NCI-H1417 (cell line): Measurements from ENCODE around the gene RGR.

Experiments used
- DNase-seq, 3 experiments: peaks; one replicate each; lab custom pipeline; 2025; lab: John Stamatoyannopoulos, UW

The RGR gene

GRCh38 chr10:84221916-84222315 is 22.9 kb upstream of the RGR start:
- DNase-seq, result no peak

- no peak for DNase-seq
Measured at GRCh38 chr10:84224411-84225028, 20.3 kb upstream of the RGR start.

DNA sequence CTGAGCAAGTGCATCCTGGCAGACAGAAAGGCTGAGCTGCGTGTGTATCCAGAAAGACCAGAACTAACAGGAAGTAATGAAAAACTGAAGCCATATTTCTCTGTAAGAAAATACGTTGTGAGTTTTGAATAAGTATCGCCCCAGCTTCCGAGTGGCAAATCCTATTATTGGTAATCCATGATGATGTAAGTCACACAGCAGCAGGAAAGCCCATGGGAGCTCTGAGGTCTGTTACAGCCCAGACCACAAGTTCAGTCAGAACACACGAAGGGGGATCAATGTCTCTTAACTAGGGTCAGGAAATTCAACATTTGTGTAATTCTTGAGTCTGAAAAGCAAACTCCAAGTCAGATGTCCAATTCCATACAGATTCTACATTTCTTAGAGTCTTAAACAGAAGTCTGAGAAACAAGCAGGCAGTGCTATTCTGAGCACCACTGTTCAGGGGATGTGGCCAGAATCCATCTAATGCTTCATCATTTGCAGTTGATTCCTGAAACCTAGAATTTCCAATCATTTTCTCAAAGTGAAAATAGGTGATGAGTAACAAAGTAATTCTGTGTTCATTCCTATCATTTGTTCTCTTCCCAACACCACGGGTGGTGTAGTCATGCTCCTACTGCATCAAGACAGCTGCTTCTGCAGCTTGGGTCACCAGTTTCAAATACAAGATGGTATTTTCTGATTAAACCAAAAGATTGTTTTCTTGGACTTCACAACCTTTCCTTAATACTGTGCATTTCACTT is 19.3 kb upstream of the RGR start, which contains the start of gene LRIT2:
Gene LRIT2 (minus strand): TSS at position 118 of the 747 bp plus-strand sequence. CDS start 24 bp downstream, at position 94.
- DNase-seq, result no peak

DNA sequence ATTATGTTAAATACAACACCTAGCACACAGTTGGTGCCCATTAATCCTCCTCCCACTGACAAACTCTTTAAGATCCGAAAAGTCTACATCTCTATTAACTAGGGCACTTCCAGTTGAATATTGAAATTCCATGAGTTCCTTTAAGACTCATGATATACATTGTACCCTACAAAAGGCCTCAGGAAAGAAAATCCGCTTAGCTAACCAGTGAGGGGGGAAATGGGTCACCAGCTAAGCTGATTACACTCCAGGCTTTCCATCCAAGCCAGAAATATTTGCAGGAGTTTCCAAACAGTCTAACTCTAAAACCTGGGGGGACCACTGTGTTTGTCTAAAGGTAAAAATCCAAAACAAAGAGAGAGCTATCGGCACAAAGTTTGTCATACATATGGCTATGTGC is 18.2 kb upstream of the RGR start:
- DNase-seq, result no peak

DNA sequence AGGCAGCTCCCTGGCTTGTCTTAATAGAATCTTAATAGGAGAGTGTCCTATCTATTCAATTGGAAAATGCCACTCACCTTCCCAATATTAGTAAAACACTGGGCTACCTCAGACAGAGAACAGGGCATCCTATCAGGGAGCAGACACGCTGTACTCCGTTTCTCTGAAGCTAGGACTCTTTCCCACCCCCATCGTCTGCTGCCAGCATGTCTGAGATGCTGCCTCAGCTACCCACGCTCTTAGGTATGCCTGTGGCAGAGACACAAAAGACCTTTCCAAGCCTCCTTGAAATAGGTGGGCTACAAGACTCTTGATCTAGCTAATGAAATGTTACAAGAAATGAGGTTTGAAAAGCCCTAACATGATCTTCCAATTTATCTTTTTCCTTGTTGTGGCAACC is 17.0 kb upstream of the RGR start:
- no peak for DNase-seq

DNA sequence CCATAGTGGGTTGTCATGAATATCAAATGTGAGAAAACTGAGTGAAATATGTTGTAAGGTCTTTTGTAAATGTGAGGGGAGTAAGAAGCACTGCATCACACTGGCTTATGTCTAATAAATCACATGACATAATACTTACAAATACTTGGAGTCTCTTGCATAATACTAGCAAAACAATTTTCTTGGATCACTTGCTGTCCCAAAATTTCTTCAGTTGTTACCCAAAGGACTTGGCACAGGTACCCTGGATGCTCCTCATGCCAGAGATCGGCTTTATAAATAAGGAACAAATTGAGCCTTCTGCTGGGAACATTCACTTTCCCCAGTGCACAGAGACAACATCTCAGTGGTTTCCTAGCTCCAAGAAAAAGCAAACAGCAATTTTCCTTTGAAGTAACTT is 14.5 kb upstream of the RGR start:
- no peak for DNase-seq

- DNase-seq, result no peak
Measured at GRCh38 chr10:84232376-84232775, 12.5 kb upstream of the RGR start.

DNA sequence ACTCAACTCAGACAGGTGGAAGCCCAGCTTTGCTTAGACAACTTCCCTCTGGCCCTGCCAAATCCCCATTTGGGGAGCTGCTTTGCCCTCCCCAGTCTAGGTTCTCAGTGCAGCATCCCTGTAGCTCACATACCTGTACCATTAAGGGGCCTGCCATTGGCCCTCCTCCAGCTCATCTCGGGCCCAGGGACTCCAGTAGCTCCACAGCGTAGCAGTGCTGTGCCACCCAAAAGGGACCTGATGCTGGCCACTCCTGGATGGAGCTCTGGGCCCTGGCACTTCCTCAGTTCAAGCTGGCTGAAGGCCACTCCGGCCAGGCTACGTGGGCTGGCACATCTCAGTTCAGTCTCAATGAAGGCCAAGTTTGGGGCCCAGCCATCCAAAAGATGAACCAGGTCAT is 10.9 kb upstream of the RGR start:
- no peak for DNase-seq

- DNase-seq, result no peak
Measured at GRCh38 chr10:84234479-84234878, 10.4 kb upstream of the RGR start.

GRCh38 chr10:84235096-84235495 is 9.8 kb upstream of the RGR start:
- no peak for DNase-seq

GRCh38 chr10:84236807-84237198 is 8.1 kb upstream of the RGR start:
- DNase-seq, result no peak

GRCh38 chr10:84237199-84238051 is 7.4 kb upstream of the RGR start:
- no peak for DNase-seq

- no peak for DNase-seq
Measured at GRCh38 chr10:84238909-84239308, 5.9 kb upstream of the RGR start.

- DNase-seq, result no peak
Measured at GRCh38 chr10:84241185-84241790, 3.6 kb upstream of the RGR start, which contains the start of gene LRIT1. TSS of gene LRIT1 (minus strand) at chr10:84241546. CDS start at chr10:84241439, 107 bp downstream.

DNA sequence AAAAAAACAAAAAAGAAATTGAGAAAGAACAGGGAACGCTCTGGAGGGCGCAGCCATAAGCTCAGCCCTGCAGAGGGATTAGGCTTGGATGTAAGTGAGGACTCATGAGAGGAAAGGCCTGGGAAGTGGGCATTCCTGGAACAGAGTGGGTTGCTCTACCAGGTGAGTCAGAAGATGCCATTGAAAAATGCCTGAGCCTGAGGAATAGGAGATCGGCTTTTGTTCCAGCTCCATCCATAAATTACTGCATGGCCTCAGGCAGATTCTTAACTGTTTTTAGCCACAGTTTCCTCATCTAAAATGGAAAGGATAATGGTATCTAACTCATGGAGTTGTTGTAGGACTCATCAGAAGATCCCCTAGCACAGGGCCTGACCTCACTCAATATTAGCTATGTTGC is 1.1 kb upstream of the RGR start:
- no peak for DNase-seq

DNA sequence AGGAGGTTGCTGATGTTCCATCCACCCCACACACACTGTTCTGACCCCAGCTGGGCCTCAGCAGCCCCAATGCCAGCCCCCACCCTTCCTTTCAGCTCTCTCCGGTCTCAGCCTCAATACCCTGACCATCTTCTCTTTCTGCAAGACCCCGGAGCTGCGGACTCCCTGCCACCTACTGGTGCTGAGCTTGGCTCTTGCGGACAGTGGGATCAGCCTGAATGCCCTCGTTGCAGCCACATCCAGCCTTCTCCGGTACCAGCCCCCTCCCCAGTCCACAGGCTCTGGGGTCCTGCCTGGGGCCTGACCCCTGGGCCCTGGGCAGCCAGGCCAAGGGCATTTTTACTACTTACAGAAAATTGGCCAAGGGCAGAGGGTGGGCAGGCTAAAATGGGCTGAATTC is 2.6 kb downstream of the RGR start:
- no peak for DNase-seq

GRCh38 chr10:84248794-84249193 is 3.9 kb downstream of the RGR start:
- no peak for DNase-seq

DNA sequence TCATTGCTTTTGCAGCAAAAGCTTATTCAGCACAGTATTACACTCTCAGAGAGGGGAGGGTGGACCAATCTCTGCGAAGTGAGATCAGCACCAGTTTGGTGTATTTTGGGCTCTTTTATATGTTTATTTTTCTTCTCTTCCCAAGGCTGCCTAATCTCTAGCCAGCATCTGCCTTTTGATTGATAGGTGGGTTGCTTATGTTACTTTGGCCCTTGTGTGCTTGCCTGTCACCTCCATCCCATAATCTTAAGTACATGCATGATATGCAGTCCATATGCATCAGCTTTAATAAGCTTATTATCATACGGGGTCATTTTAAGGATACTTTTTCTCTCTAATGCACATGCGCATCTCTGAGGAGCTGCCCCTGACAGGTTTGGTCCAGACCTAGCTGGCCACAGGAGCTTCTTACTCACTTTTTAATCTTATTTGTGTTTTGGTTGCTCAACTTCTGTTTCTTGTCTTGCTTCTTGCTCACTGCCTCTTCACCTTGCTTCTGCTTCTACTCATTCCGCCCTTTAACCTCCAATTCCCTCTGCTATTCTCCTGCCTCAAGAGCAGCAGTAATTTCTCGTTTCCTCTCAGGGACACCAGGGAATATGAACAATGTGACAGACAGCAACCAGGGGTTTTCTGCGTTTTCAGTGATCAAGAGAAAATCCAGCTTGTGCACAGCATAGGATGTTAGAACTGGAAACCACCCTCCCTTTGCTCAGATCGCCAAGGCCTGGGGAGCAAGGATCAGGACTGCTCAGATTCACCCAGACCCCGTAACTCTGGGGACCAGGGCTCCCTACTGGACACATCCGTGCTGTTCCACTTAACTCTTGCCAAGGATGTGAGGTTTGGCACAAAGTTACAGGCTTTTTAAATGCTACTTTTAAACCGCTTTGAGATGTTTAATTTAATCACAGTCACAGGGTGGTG is 10.0 kb downstream of the RGR start:
- no peak for DNase-seq

GRCh38 chr10:84256510-84257342 is 11.9 kb downstream of the RGR start:
- no peak for DNase-seq

DNA sequence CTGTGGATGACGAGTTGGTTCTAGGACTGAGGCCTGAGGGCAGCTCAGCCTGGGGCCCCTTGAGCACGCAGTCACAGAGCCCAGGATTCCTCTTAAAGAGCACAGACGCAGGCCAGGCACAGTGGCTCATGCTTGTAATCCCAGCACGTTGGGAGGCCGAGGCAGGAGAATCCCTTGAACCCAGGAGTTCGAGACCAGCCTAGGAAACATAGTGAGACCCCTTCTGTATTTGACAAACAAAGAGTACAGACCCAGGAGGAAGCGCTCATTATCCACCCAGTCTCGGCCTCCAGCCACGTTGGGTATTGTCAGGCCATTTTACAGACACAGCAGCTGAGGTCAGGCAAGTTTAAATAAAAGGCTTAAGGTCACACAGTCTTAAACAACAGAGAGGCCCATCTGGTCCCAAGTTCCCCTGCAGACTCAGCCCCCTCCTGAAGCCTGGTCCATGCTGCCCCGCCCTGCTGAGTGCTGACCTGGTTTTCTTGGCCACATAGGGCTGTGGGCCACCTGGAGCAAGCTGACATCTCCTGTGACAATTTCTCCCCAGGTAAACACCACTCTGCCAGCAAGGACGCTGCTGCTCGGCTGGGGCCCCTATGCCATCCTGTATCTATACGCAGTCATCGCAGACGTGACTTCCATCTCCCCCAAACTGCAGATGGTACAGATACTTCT is 12.6 kb downstream of the RGR start:
- DNase-seq, result no peak
